Calu3 (cell line): Measurements from ENCODE around the gene SARS2. TPM values are rescaled to one million over a fixed set of nuclear protein-coding genes. Genes with fewer than 3 reads are reported as not detected.
"Not testable (repeated sequence)": the region's sequence is repeated elsewhere in the genome, so short reads cannot be mapped to it uniquely, and the experiment has no call there.

Source experiments
- BruUV-seq: library from RNA; stranded (reverse); fragments of 400-500 nt; replicated peaks from 2 replicates; lab custom pipeline; 2021; lab: Mats Ljungman, UMichigan
- CTCF ChIA-PET: fragments of 300-600 bp; sonication (Branson Sonifier 250); formaldehyde crosslinking; loops from one replicate; lab custom pipeline; 2022; ENCODE audit warnings: antibody characterized with exemption; lab: Charles Lee
- DNase-seq: peaks from one replicate; pipeline ENCODE4 v3.0.0; 2022
- H3K27ac Mint-ChIP-seq: one replicate; pipeline ENCODE4 v1.8.0; 2022; ENCODE audit warnings: mixed read lengths; ENCODE audit not compliant: unreplicated experiment
- H3K27me3 Mint-ChIP-seq: one replicate; pipeline ENCODE4 v1.8.0; 2022; ENCODE audit warnings: mixed read lengths; ENCODE audit not compliant: unreplicated experiment
- H3K36me3 Mint-ChIP-seq: one replicate; pipeline ENCODE4 v1.8.0; 2022; ENCODE audit warnings: mild to moderate bottlenecking, moderate library complexity, mixed read lengths; ENCODE audit not compliant: insufficient read depth, unreplicated experiment
- H3K4me1 Mint-ChIP-seq: one replicate; pipeline ENCODE4 v1.8.0; 2022; ENCODE audit warnings: mild to moderate bottlenecking, low read depth, mixed read lengths; ENCODE audit not compliant: unreplicated experiment
- H3K4me3 Mint-ChIP-seq: one replicate; pipeline ENCODE4 v1.8.0; 2022; ENCODE audit warnings: mild to moderate bottlenecking, low read depth, moderate library complexity, mixed read lengths; ENCODE audit not compliant: unreplicated experiment
- H3K9me3 Mint-ChIP-seq: one replicate; pipeline ENCODE4 v1.8.0; 2022; ENCODE audit warnings: low read depth, mixed read lengths; ENCODE audit not compliant: unreplicated experiment
- CTCF ChIP-seq: fragments of 200-600 bp; IDR thresholded peaks from one replicate; pipeline ENCODE4 v1.8.0; 2022; ENCODE audit warnings: antibody characterized with exemption; ENCODE audit not compliant: unreplicated experiment
- intact Hi-C: fragments of 100-400 bp; cut with micrococcal nuclease; formaldehyde crosslinking; loops from one replicate; pipeline ENCODE4 v1.10.0; 2022; ENCODE audit not compliant: unreplicated experiment
- total RNA-seq: library from RNA; stranded (reverse); gene quantifications from 2 replicates; pipeline ENCODE4 v1.2.3, GENCODE V29; 2022

The SARS2 gene
- total RNA-seq, 1 experiment from 2014 or later, result 52.1 TPM

- Mint-ChIP-seq H3K36me3 (peaks cover 19% of the 10 kb centered on the region), H3K4me3 (no peak overlapping the region), H3K4me1 (peaks cover 8% of the 10 kb centered on the region), H3K27ac (no peak overlapping the region), H3K27me3 (no peaks in the 10 kb centered on the region), H3K9me3 (no peaks in the 10 kb centered on the region)
- no peak for DNase-seq
- CTCF ChIA-PET, result interaction anchor here (0.6 to 1.9 kb wide), 5 partner anchors 8 to 52 kb away, joined by 3 to 5 read pairs (median 3); partner anchors contain the start of genes MRPS12 and SARS2
- intact Hi-C loops, result no loop called here
- TSS peak; percentile 62 for BruUV-seq
- TF ChIP-seq CTCF, result no peak
Observed at GRCh38 chr19:38878575-38879399, 51.8 kb downstream of the SARS2 start.

- H3K36me3 Mint-ChIP-seq, result peaks cover 19% of the 10 kb centered on the region
- no TSS peak for BruUV-seq
- peak; percentile 27 for DNase-seq
- TF ChIP-seq CTCF, result no peak
- intact Hi-C loops, result no loop called here
- CTCF ChIA-PET, result interaction anchor here (0.6 to 1.9 kb wide), 4 partner anchors 8 to 53 kb away, joined by 3 to 5 read pairs (median 4); partner anchors contain the start of genes MRPS12 and SARS2
- H3K9me3 Mint-ChIP-seq, result no peaks in the 10 kb centered on the region
- H3K27ac Mint-ChIP-seq, result no peak within 1 kb of the TSS
- no peak within 1 kb of the TSS for H3K4me3 Mint-ChIP-seq
- H3K4me1 Mint-ChIP-seq, result peaks cover 8% of the 10 kb centered on the region
- no peaks in the 10 kb centered on the region for H3K27me3 Mint-ChIP-seq
Observed at GRCh38 chr19:38877781-38878574, 52.6 kb downstream of the SARS2 start, which contains the start of gene RINL. RINL (minus strand) TSS chr19:38878275; CDS start chr19:38876742, 1,533 bp downstream.

GRCh38 chr19:38875656-38876395 is 54.7 kb downstream of the SARS2 start:
- peaks cover 8% of the 10 kb centered on the region for H3K4me1 Mint-ChIP-seq
- CTCF ChIA-PET, result interaction anchor here (0.7 kb wide), 1 partner anchor 1288 kb away, joined by 3 read pairs; no protein-coding TSS in a partner anchor
- no peak overlapping the region for H3K4me3 Mint-ChIP-seq
- peaks cover 11% of the 10 kb centered on the region for H3K36me3 Mint-ChIP-seq
- H3K27me3 Mint-ChIP-seq, result no peaks in the 10 kb centered on the region
- BruUV-seq, result no TSS peak
- H3K9me3 Mint-ChIP-seq, result no peaks in the 10 kb centered on the region
- TF ChIP-seq CTCF, result no peak
- H3K27ac Mint-ChIP-seq, result no peak overlapping the region
- intact Hi-C loops, result no loop called here
- no peak for DNase-seq

- H3K27ac Mint-ChIP-seq, H3K27me3 Mint-ChIP-seq, H3K4me1 Mint-ChIP-seq, intact Hi-C loops, DNase-seq, BruUV-seq, H3K36me3 Mint-ChIP-seq, H3K9me3 Mint-ChIP-seq, H3K4me3 Mint-ChIP-seq: not testable (repeated sequence)
- CTCF ChIA-PET, result interaction anchor here (1.3 kb wide), 1 partner anchor 27 kb away, joined by 3 read pairs; the partner anchor contains the start of gene NFKBIB
Observed at GRCh38 chr19:38873400-38873799, 57.2 kb downstream of the SARS2 start.
